Spleen (tissue), 7 donors: ENCODE results near the gene NHLH2.

Experiments used
- POLR2A ChIP-seq, 3 donors: fragments of 450-650 bp; IDR thresholded peaks; one replicate each; pipeline ENCODE4 v1.5.1; 2017; ENCODE audit warnings: antibody characterized with exemption in 3 of 3, mild to moderate bottlenecking in 1 of 3
- POLR2AphosphoS5 ChIP-seq, 3 donors: sonication (generic); formaldehyde crosslinking; IDR thresholded peaks; one replicate each; pipeline ENCODE4 v1.5.1; 2017; ENCODE audit warnings: antibody characterized with exemption in 3 of 3
- TF ChIP-seq, protein P1 (sequence below), 11 experiments: fragments of 200-600 bp in 7 of 11; fragments of 450-650 bp in 4 of 11; sonication (generic) in 4 of 11; IDR thresholded peaks in 8 of 11; conservative IDR thresholded peaks in 3 of 11; 1 replicate in 7 of 11; 2 replicates in 4 of 11; pipeline versions ENCODE4 v1.4.0 to v1.8.0; 2016 to 2021; ENCODE audit warnings: antibody characterized with exemption in 11 of 11, inconsistent platforms in 4 of 11, mild to moderate bottlenecking in 1 of 11
- donor health status: DM: no; HTN: no; CAD: no; lungs with moderate emphysema.
- donor health status: DM: no; HTN: no; CAD: no.
- donor health status: DM: no; HTN: no; CAD: no.

DNA sequence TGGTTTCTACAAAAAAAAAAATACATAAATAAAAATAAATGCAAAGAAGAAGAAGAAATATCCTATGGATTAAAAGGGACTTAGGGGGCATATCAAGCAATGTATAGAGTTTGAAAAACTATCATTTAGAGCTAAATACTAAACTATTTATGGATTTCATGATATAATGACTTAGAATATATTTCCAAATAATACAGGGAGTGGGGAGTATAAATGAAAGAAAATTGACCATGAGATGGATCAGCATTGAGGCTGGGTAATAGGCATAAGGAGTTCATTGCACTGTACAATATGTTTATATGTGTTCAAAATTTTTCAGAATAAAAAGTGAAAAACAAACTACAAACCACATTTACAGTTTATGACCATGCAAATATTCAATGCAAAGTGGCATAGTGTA lies 18.8 kb downstream of the NHLH2 start:
- TF ChIP-seq POLR2AphosphoS5 (IDR thresholded peaks at IDR 0.05) (no peak), POLR2A (IDR thresholded peaks at IDR 0.05) (no peak)
- TF ChIP-seq, protein P1, sequence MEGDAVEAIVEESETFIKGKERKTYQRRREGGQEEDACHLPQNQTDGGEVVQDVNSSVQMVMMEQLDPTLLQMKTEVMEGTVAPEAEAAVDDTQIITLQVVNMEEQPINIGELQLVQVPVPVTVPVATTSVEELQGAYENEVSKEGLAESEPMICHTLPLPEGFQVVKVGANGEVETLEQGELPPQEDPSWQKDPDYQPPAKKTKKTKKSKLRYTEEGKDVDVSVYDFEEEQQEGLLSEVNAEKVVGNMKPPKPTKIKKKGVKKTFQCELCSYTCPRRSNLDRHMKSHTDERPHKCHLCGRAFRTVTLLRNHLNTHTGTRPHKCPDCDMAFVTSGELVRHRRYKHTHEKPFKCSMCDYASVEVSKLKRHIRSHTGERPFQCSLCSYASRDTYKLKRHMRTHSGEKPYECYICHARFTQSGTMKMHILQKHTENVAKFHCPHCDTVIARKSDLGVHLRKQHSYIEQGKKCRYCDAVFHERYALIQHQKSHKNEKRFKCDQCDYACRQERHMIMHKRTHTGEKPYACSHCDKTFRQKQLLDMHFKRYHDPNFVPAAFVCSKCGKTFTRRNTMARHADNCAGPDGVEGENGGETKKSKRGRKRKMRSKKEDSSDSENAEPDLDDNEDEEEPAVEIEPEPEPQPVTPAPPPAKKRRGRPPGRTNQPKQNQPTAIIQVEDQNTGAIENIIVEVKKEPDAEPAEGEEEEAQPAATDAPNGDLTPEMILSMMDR (IDR thresholded peaks at IDR 0.05 in 8 of 11, conservative IDR thresholded peaks at IDR 0.05 in 3 of 11) = no peak
